Stomach (tissue), 4 donors: Measurements from ENCODE around the gene MRPL55.

ENCODE experiments used
- CTCF ChIP-seq, 7 experiments: fragments of 450-650 bp in 4 of 7; fragments of 200-600 bp in 3 of 7; sonication (generic) in 3 of 7; IDR thresholded peaks; one replicate each; pipeline ENCODE4 v1.5.1; 2016 to 2019; ENCODE audit warnings: antibody characterized with exemption in 7 of 7, control low read depth in 2 of 7, mild to moderate bottlenecking in 1 of 7
- EP300 ChIP-seq: sonication (generic); formaldehyde crosslinking; IDR thresholded peaks from one replicate; pipeline ENCODE4 v1.6.1; 2017; ENCODE audit warnings: antibody characterized with exemption
- POLR2A ChIP-seq, 4 donors: fragments of 450-650 bp; IDR thresholded peaks; one replicate each; pipeline ENCODE4 v1.6.1; 2016; ENCODE audit warnings: antibody characterized with exemption in 4 of 4, control low read depth in 2 of 4, mild to moderate bottlenecking in 1 of 4, moderate library complexity in 1 of 4
- POLR2AphosphoS5 ChIP-seq, 3 donors: sonication (generic); formaldehyde crosslinking; IDR thresholded peaks; one replicate each; pipeline ENCODE4 v1.6.1; 2016; ENCODE audit warnings: antibody characterized with exemption in 3 of 3

DNA sequence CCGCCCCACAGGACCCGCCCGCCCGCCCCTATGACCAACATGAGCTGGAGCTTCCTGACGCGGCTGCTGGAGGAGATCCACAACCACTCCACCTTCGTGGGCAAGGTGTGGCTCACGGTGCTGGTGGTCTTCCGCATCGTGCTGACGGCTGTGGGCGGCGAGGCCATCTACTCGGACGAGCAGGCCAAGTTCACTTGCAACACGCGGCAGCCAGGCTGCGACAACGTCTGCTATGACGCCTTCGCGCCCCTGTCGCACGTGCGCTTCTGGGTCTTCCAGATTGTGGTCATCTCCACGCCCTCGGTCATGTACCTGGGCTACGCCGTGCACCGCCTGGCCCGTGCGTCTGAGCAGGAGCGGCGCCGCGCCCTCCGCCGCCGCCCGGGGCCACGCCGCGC is 48.6 kb upstream of the MRPL55 start:
- no peak for TF ChIP-seq POLR2AphosphoS5 (IDR thresholded peaks at IDR 0.05)
- no peak for TF ChIP-seq CTCF (IDR thresholded peaks at IDR 0.05)
- no peak for TF ChIP-seq POLR2A (IDR thresholded peaks at IDR 0.05)
- TF ChIP-seq EP300: no peak
